Smooth muscle cell (in vitro differentiated cells): ENCODE data around the gene SH2D7. TPM values are rescaled to one million over a fixed set of nuclear protein-coding genes. Genes with fewer than 3 reads are reported as not detected.

Experiments used
- DNase-seq: peaks from one replicate; lab custom pipeline; 2025; ENCODE audit not compliant: unreplicated experiment; lab: John Stamatoyannopoulos, UW
- H2AFZ ChIP-seq: fragments of 200-600 bp; sonication (generic); 2 replicates; pipeline ENCODE4 v1.6.0; 2016; ENCODE audit warnings: antibody characterized with exemption, low read depth, mild to moderate bottlenecking
- H3F3A ChIP-seq: fragments of 200-600 bp; sonication (generic); 2 replicates; pipeline ENCODE4 v1.6.0; 2017; ENCODE audit warnings: antibody characterized with exemption, low read depth
- H3K27ac ChIP-seq: fragments of 200-600 bp; sonication (generic); 2 replicates; pipeline ENCODE4 v1.5.1; 2016; ENCODE audit warnings: low read depth, mild to moderate bottlenecking
- H3K27me3 ChIP-seq: fragments of 200-600 bp; sonication (generic); 2 replicates; pipeline ENCODE4 v1.6.1; 2016; ENCODE audit warnings: low read depth, mild to moderate bottlenecking
- H3K36me3 ChIP-seq: fragments of 200-600 bp; sonication (generic); 2 replicates; pipeline ENCODE4 v1.5.1; 2016; ENCODE audit warnings: low read depth
- H3K4me1 ChIP-seq: fragments of 200-600 bp; sonication (generic); 2 replicates; pipeline ENCODE4 v1.5.1; 2016; ENCODE audit warnings: low read depth
- H3K4me2 ChIP-seq: fragments of 200-600 bp; sonication (generic); 2 replicates; pipeline ENCODE4 v1.6.0; 2016; ENCODE audit warnings: mild to moderate bottlenecking
- H3K4me3 ChIP-seq: fragments of 200-600 bp; sonication (generic); 2 replicates; pipeline ENCODE4 v1.5.1; 2016; ENCODE audit warnings: mild to moderate bottlenecking
- H3K79me2 ChIP-seq: fragments of 200-600 bp; sonication (generic); 2 replicates; pipeline ENCODE4 v1.6.0; 2016; ENCODE audit warnings: low read depth, mild to moderate bottlenecking
- H3K9ac ChIP-seq: fragments of 200-600 bp; sonication (generic); 2 replicates; pipeline ENCODE4 v1.6.0; 2016; ENCODE audit warnings: low read depth
- H3K9me3 ChIP-seq: fragments of 200-600 bp; sonication (generic); replicated peaks from 2 replicates; pipeline ENCODE4 v1.5.1; 2016; ENCODE audit warnings: low read depth
- H4K20me1 ChIP-seq: fragments of 200-600 bp; sonication (generic); 2 replicates; pipeline ENCODE4 v1.6.0; 2016; ENCODE audit warnings: low read depth
- CTCF ChIP-seq: fragments of 200-600 bp; sonication (generic); IDR thresholded peaks from 2 replicates; pipeline ENCODE4 v1.5.1; 2017; ENCODE audit warnings: borderline replicate concordance, mild to moderate bottlenecking, antibody characterized with exemption; ENCODE audit not compliant: insufficient read depth, poor library complexity, severe bottlenecking
- WGBS: methylation state at CpG from one replicate; pipeline ENCODE4 v1.1.7; 2016; ENCODE audit warnings: low lambda C conversion rate; 5-methylcytosine and 5-hydroxymethylcytosine counted together
- polyA plus RNA-seq: library from polyadenylated mRNA; unstranded; fragments of >200 nt; fragmentation: Nextera tagmentation; extraction: Ambion mirVana; gene quantifications from 2 replicates; pipeline ENCODE4 v1.2.1, GENCODE V29; 2016
- total RNA-seq: library from RNA; depleted of rRNA; stranded (reverse); fragments of >200 nt; gene quantifications from 2 replicates; pipeline ENCODE4 v1.2.3, GENCODE V29; 2014

SH2D7 gene
- total and polyA plus RNA-seq, 2 experiments from 2014 or later = 0.07 TPM; not detected in 1

DNA sequence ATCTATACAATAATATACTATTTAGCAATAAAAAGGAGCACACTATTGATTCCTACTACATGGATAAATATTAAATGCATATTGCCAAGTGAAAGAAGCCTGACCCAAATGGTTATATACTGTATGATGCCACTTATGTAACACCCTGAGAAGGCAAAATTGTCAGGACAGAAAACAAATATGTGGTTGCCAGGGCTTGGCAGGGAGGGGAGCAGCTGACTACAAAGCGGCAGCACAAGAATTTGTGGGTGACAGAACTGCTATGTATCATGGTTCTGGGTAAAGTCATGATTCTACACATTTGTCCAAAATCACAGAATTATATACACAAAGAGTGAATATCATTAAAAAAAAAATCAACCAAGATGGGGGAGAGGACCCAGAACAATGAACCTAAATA lies 37.4 kb upstream of the SH2D7 start:
- Histone ChIP-seq H3K79me2 (peaks cover 58% of the 10 kb centered on the region), H3K27ac (no peak overlapping the region), H4K20me1 (peaks cover 91% of the 10 kb centered on the region), H3K36me3 (no peaks in the 10 kb centered on the region), H3K4me2 (no peak overlapping the region), H3K4me1 (peaks cover 13% of the 10 kb centered on the region), H2AFZ (no peak overlapping the region), H3K9me3 (no peaks in the 10 kb centered on the region), H3K9ac (no peak overlapping the region), H3F3A (no peaks in the 10 kb centered on the region), H3K4me3 (no peak overlapping the region), H3K27me3 (no peaks in the 10 kb centered on the region)
- no peak for DNase-seq
- no peak for TF ChIP-seq CTCF
- WGBS = 100% methylated on average over 1 of the region's 1 CpG

- no peaks in the 10 kb centered on the region for H3F3A ChIP-seq
- no peaks in the 10 kb centered on the region for H3K36me3 ChIP-seq
- DNase-seq = no peak
- H2AFZ ChIP-seq = no peak overlapping the region
- H3K27ac ChIP-seq = no peak overlapping the region
- no peaks in the 10 kb centered on the region for H3K9me3 ChIP-seq
- no peak overlapping the region for H3K4me3 ChIP-seq
- H3K4me1 ChIP-seq = peaks cover 2% of the 10 kb centered on the region
- H3K9ac ChIP-seq = no peak overlapping the region
- no peak overlapping the region for H3K4me2 ChIP-seq
- H3K27me3 ChIP-seq = no peaks in the 10 kb centered on the region
- 83% methylated on average over 2 of the region's 2 CpGs for WGBS
- H4K20me1 ChIP-seq = peaks cover 91% of the 10 kb centered on the region
- no peak for TF ChIP-seq CTCF
- peaks cover 70% of the 10 kb centered on the region for H3K79me2 ChIP-seq
These were observed 36.2 kb upstream of the SH2D7 start for GRCh38 chr15:78055919-78056713.

GRCh38 chr15:78056714-78057269 lies 35.6 kb upstream of the SH2D7 start:
- peak overlapping the region; percentile 26 for H3K27ac ChIP-seq
- H3K4me1 ChIP-seq = peaks cover 4% of the 10 kb centered on the region
- TF ChIP-seq CTCF = no peak
- H3K4me2 ChIP-seq = no peak overlapping the region
- no peaks in the 10 kb centered on the region for H3F3A ChIP-seq
- 56% methylated on average over 2 of the region's 2 CpGs for WGBS
- no peak overlapping the region for H2AFZ ChIP-seq
- DNase-seq = no peak
- no peaks in the 10 kb centered on the region for H3K9me3 ChIP-seq
- peaks cover 71% of the 10 kb centered on the region for H3K79me2 ChIP-seq
- no peak overlapping the region for H3K4me3 ChIP-seq
- H3K36me3 ChIP-seq = no peaks in the 10 kb centered on the region
- H3K27me3 ChIP-seq = no peaks in the 10 kb centered on the region
- H3K9ac ChIP-seq = no peak overlapping the region
- H4K20me1 ChIP-seq = peaks cover 90% of the 10 kb centered on the region
